Effector memory CD4-positive, alpha-beta T cell (primary cell): ENCODE measurements around the gene OR1J2.
"Not testable (repeated sequence)": the region's sequence is repeated elsewhere in the genome, so short reads cannot be mapped to it uniquely, and the experiment has no call there.

Source experiments
- DNase-seq, 3 donors: peaks; one replicate each; pipeline ENCODE4 v3.0.0-alpha.2; 2020
- H3K27ac ChIP-seq: 2 replicates; pipeline ENCODE4 v1.7.0; 2013; ENCODE audit warnings: mild to moderate bottlenecking, low read length, moderate library complexity; ENCODE audit not compliant: insufficient read depth, poor library complexity, severe bottlenecking
- H3K27me3 ChIP-seq: replicated peaks from 2 replicates; pipeline ENCODE4 v1.7.0; 2013; ENCODE audit warnings: mild to moderate bottlenecking, low read length; ENCODE audit not compliant: insufficient read depth, control insufficient read depth, poor library complexity, severe bottlenecking
- H3K36me3 ChIP-seq: 2 replicates; pipeline ENCODE4 v1.7.0; 2013; ENCODE audit warnings: mild to moderate bottlenecking, low read length, moderate library complexity; ENCODE audit not compliant: control insufficient read depth, insufficient read depth
- H3K4me1 ChIP-seq: 2 replicates; pipeline ENCODE4 v1.7.0; 2013; ENCODE audit warnings: low read length, mild to moderate bottlenecking; ENCODE audit not compliant: control insufficient read depth, insufficient read depth, poor library complexity, severe bottlenecking
- H3K4me3 ChIP-seq: 2 replicates; pipeline ENCODE4 v1.7.0; 2013; ENCODE audit warnings: low read length, low read depth, mild to moderate bottlenecking; ENCODE audit not compliant: insufficient read depth, poor library complexity, severe bottlenecking
- H3K9me3 ChIP-seq: 2 replicates; pipeline ENCODE4 v1.7.0; 2013; ENCODE audit warnings: mild to moderate bottlenecking, low read length, moderate library complexity; ENCODE audit not compliant: control insufficient read depth

OR1J2 gene

GRCh38 chr9:122479062-122479461 lies 31.5 kb upstream of the OR1J2 start:
- H3K27me3 ChIP-seq: no peaks in the 10 kb centered on the region
- H3K4me1 ChIP-seq: no peaks in the 10 kb centered on the region
- H3K4me3 ChIP-seq: no peak overlapping the region
- H3K27ac ChIP-seq: no peak overlapping the region
- no peaks in the 10 kb centered on the region for H3K9me3 ChIP-seq
- H3K36me3 ChIP-seq: no peaks in the 10 kb centered on the region
- DNase-seq: no peak

GRCh38 chr9:122498883-122499288 lies 11.7 kb upstream of the OR1J2 start:
- H3K9me3 ChIP-seq: no peaks in the 10 kb centered on the region
- no peak overlapping the region for H3K4me3 ChIP-seq
- no peaks in the 10 kb centered on the region for H3K4me1 ChIP-seq
- H3K36me3 ChIP-seq: no peaks in the 10 kb centered on the region
- H3K27ac ChIP-seq: no peak overlapping the region
- no peak for DNase-seq
- no peaks in the 10 kb centered on the region for H3K27me3 ChIP-seq

DNA sequence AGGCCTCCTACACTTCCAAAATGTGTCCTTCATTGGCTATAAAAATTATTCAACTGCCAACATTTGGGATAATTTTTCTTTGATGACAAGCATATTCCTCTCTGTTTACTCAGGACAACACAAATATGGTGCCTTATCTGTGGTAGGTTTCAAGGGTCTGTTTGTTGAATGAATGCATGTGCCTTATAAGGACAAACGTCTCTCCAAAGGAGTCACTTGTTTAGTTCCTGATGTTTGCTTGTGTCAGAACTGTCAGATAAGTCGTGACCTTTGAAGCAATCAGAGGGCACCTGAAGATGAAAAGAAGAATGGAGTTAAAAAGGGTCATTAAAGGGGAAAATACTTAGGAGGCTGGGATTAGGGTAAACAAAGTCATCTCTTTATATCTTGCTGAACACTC lies 3.6 kb upstream of the OR1J2 start:
- Histone ChIP-seq H3K27ac (no peak overlapping the region), H3K27me3 (peaks cover 5% of the 10 kb centered on the region), H3K4me1 (no peaks in the 10 kb centered on the region)

GRCh38 chr9:122518226-122518625 lies 7.6 kb downstream of the OR1J2 start:
- Histone ChIP-seq H3K4me3 (no peak overlapping the region), H3K27me3 (no peaks in the 10 kb centered on the region), H3K4me1 (no peaks in the 10 kb centered on the region), H3K27ac (no peak overlapping the region), H3K36me3 (no peaks in the 10 kb centered on the region), H3K9me3 (no peaks in the 10 kb centered on the region)
- DNase-seq: no peak

More for the DNA sequence above, 3.6 kb upstream of the OR1J2 start:
- Histone ChIP-seq H3K4me3 (no peak overlapping the region), H3K36me3 (no peaks in the 10 kb centered on the region), H3K9me3 (no peaks in the 10 kb centered on the region)
- no peak for DNase-seq

GRCh38 chr9:122518841-122519240 lies 8.2 kb downstream of the OR1J2 start, which contains the start of gene OR1J4:
Gene OR1J4, plus strand, starts transcription at chr9:122519141. Its CDS starts 0 bp downstream, at chr9:122519141.
- no peak within 1 kb of the TSS for H3K27ac ChIP-seq
- H3K4me3 ChIP-seq: no peak within 1 kb of the TSS
- no peaks in the 10 kb centered on the region for H3K4me1 ChIP-seq
- no peaks in the 10 kb centered on the region for H3K36me3 ChIP-seq
- H3K27me3 ChIP-seq: no peaks in the 10 kb centered on the region
- DNase-seq: no peak
- H3K9me3 ChIP-seq: no peaks in the 10 kb centered on the region

DNA sequence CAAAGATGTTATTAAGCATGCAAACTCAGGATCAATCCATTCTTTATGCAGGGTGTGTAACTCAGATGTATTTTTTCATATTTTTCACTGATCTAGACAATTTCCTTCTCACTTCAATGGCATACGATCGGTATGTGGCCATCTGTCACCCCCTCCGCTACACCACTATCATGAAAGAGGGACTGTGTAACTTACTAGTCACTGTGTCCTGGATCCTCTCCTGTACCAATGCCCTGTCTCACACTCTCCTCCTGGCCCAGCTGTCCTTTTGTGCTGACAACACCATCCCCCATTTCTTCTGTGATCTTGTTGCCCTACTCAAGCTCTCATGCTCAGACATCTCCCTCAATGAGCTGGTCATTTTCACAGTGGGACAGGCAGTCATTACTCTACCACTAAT lies 8.8 kb downstream of the OR1J2 start:
- H3K27ac ChIP-seq: no peak overlapping the region

GRCh38 chr9:122526602-122527001 lies 16.0 kb downstream of the OR1J2 start:
- no peaks in the 10 kb centered on the region for H3K9me3 ChIP-seq
- H3K4me1 ChIP-seq: no peaks in the 10 kb centered on the region
- no peak for DNase-seq
- no peak overlapping the region for H3K27ac ChIP-seq
- no peak overlapping the region for H3K4me3 ChIP-seq
- no peaks in the 10 kb centered on the region for H3K36me3 ChIP-seq
- no peaks in the 10 kb centered on the region for H3K27me3 ChIP-seq

More for the DNA sequence above, 8.8 kb downstream of the OR1J2 start:
- no peak overlapping the region for H3K4me3 ChIP-seq
- H3K4me1 ChIP-seq: no peaks in the 10 kb centered on the region
- DNase-seq: no peak
- no peaks in the 10 kb centered on the region for H3K9me3 ChIP-seq
- no peaks in the 10 kb centered on the region for H3K36me3 ChIP-seq
- H3K27me3 ChIP-seq: no peaks in the 10 kb centered on the region

DNA sequence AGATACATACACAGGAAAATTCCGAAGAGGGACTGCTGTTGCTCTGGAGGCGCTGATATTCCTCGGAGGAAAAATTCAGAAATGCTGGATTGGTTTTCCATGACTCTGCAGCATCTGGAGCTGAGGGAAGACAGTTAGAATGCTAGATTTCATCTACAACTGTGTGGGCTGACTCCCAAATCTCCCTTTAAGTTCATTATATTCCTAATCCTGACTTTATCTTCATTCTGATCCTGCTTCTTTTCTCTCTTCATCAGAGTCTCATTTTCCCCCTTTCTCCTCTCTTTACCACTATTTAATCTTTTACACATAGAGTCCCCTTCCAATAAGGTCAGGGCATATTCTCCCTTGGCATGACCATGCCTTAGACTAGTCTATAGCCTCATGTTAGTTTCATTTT lies 16.6 kb downstream of the OR1J2 start, which contains the start of gene OR1N1:
Gene OR1N1 (minus strand): TSS at position 101 of the 400 bp plus-strand sequence. CDS start 0 bp downstream, at position 101.
- no peak for DNase-seq
- no peaks in the 10 kb centered on the region for H3K9me3 ChIP-seq
- H3K4me3 ChIP-seq: no peak within 1 kb of the TSS
- no peak within 1 kb of the TSS for H3K27ac ChIP-seq
- H3K27me3 ChIP-seq: no peaks in the 10 kb centered on the region
- no peaks in the 10 kb centered on the region for H3K4me1 ChIP-seq
- no peaks in the 10 kb centered on the region for H3K36me3 ChIP-seq

DNA sequence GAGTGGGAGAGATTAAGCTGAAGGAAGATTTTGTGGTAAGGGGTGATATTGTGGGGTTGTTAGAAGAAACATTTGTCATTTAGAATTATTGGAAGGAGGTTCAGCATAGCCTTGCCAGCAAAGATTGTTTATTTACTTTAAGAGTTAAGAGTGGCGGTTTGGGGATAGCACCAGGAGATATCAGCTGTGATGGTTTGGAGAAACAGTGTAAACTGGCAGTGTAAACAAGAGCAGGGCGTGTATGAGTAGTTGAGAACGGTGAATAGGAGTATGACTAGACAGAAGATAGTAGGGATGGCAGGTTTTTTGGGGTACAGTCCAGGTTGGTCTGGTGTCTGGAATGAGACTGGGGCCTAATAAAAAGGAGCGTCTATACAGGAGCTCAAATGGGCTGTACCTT lies 20.6 kb downstream of the OR1J2 start:
- not testable (repeated sequence) for H3K27me3 ChIP-seq, H3K9me3 ChIP-seq, H3K36me3 ChIP-seq, H3K27ac ChIP-seq, DNase-seq, H3K4me1 ChIP-seq, H3K4me3 ChIP-seq

DNA sequence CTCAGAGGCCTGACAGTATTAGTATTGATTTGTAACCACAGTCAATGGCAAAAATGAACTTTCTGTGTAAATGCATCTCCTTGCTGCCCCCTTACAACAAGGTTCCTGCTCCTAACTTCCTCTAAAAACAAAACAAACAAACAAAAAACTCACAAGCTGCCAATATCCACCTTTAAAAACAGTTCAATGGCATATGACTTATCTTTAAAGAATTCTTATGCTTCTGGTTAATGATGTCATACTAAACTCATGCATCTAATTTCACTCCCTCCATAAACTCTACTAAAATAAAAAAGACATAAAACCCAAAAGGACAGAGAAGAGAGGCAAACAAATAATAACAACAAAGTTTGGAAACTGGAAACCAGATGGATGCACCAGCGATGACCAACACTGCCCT lies 25.5 kb downstream of the OR1J2 start:
- Histone ChIP-seq H3K36me3 (no peaks in the 10 kb centered on the region), H3K27me3 (no peaks in the 10 kb centered on the region), H3K9me3 (no peaks in the 10 kb centered on the region), H3K4me1 (no peaks in the 10 kb centered on the region), H3K4me3 (no peak overlapping the region), H3K27ac (no peak overlapping the region)
- no peak for DNase-seq

DNA sequence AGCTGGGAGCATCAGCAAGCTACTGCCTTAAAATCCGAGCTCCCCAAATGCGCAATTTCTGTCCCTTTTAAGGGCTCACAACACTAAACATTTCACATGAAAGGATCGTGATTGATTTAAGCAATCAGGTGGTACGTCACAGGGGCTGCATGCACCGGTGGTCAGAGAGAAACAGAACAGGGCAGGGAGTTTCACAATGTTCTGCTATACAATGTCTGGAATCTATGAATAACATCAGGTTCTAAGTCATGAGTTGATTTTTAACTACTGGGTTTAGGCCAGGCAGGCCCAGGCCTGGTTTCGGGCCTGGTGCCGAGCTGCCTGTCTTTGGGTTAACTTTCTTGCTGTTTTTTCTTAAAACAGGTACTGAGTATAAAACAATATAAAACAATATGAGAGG lies 26.5 kb downstream of the OR1J2 start:
- H3K4me3 ChIP-seq, H3K27me3 ChIP-seq, H3K9me3 ChIP-seq, DNase-seq, H3K27ac ChIP-seq, H3K4me1 ChIP-seq, H3K36me3 ChIP-seq: not testable (repeated sequence)
